Activated naive CD8-positive, alpha-beta T cell treated with anti-CD3 and anti-CD28 coated beads, Interleukin-2, amount 50 U/mL, for 16 hours (primary cell): ENCODE measurements around the gene ASTN1.

Experiments
- DNase-seq: peaks from one replicate; pipeline ENCODE4 v3.0.0-alpha.2; 2020; ENCODE audit warnings: low read depth, low spot score

The ASTN1 gene

GRCh38 chr1:177164380-177165068 lies at the start of gene ASTN1:
ASTN1 (minus strand) TSS chr1:177164712; CDS start chr1:177164676, 36 bp downstream.
- DNase-seq = no peak

- no peak for DNase-seq
Measured at GRCh38 chr1:177211231-177211630, 46.7 kb upstream of the ASTN1 start.

- no peak for DNase-seq
Measured at GRCh38 chr1:177210071-177210470, 45.6 kb upstream of the ASTN1 start.

- no peak for DNase-seq
Measured at GRCh38 chr1:177209357-177209756, 44.8 kb upstream of the ASTN1 start.

DNA sequence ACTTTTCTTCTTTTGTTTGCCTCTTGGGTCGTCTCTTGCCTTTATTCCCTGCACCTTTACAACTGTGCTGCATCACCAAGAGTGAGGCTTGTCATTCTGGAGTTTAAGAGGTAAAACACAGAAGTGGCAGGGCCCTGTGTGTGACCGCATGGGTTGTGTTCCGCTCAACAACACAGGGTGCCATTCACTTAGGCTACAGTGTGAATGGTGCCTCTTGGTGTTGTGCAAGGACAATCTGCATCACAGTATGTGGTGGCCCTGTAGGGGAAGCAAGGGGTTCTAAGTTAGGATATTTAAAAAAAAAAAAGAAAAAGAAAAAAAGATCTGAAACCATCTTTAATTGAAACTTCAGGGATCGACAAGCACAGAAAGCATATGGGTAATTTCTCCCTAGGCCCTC lies 44.4 kb upstream of the ASTN1 start:
- no peak for DNase-seq

DNA sequence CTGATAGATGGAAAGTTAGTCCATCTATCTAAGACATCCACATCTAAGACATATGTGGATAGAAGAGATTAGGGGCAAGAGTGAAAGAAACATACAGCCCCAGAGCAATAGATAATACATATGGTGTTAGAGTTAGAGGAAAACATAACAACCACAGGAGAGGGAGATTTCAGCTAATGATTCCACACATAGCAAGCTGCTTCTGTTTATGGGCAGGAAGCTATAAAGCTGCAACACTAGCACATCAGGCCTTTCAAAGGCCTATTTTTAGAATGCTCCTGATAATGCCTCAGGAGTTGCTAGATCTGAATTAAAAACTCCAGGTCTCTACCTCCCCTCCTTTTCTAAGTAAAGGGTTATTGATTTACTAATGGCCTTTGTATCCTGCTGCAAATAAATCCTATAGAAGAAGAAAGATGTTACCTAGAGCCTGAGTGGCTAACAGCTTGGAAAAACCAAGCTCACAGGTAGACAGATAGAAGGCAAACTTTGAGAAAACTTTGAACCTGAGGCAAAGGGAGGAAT lies 42.4 kb upstream of the ASTN1 start:
- no peak for DNase-seq

- no peak for DNase-seq
Measured at GRCh38 chr1:177200290-177200689, 35.8 kb upstream of the ASTN1 start.

GRCh38 chr1:177198243-177198642 lies 33.7 kb upstream of the ASTN1 start:
- no peak for DNase-seq

GRCh38 chr1:177190308-177190970 lies 25.9 kb upstream of the ASTN1 start:
- DNase-seq = no peak

- DNase-seq = no peak
Measured at GRCh38 chr1:177186639-177187038, 22.1 kb upstream of the ASTN1 start.

- no peak for DNase-seq
Measured at GRCh38 chr1:177185209-177185608, 20.7 kb upstream of the ASTN1 start.

DNA sequence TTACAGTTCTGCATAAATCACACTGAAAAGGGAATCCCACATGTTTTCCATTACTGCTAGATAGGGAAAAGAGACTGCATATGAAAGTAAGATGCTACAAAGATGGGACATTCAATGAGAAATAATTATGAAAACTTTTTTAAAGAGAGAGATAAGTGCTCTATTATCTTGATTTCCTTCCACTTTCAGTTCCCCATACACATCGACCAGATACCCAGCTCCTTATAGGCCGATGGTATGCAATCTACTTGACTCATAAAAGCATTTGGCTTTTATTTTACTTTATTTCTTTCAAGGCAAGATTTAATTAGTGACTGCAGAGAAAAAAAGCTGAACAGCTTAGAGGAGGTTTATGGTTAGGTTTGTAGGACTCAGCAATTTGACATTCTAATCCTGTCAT lies 19.3 kb upstream of the ASTN1 start:
- DNase-seq = no peak

- no peak for DNase-seq
Measured at GRCh38 chr1:177181631-177182291, 17.2 kb upstream of the ASTN1 start.

- no peak for DNase-seq
Measured at GRCh38 chr1:177181280-177181630, 16.7 kb upstream of the ASTN1 start.

GRCh38 chr1:177174921-177175634 lies 10.6 kb upstream of the ASTN1 start:
- no peak for DNase-seq

DNA sequence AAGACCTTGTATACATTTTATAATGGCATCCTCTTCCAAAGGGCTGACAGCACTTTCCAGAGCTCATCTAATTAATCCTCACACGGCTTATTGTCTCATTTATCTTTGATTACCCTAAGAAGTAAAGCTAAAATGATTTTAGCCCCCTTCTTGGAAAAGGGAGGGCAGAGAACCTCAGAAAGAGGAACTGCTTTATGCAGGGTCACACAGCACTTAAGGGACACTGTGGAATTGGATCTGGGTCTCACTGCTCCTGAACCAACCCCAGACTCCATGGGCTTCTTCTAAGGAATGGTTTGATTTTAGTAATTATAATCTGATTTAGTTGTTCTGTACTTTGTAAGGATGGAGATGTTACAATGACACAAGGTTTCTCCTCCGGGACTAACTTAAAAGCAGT lies 9.5 kb upstream of the ASTN1 start:
- DNase-seq = no peak

DNA sequence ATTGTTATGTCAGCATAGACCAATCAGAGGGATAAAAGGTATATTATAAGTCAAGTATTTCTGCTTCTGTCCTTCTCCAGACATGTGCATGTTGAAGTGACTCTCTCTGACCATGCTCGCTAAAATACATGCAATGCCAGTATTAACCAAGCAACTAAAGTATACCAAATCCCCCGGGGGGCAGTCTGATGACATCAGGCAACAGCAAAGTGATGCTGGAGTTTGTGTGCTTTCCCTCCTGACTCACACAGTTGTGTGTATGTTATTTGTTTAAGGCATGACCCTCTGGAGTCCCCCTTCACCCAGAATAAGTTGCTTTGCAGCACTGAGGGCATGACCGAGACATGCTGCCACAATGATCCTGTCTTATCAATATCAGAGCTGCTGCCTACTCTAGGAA lies 8.4 kb upstream of the ASTN1 start:
- DNase-seq = no peak

DNA sequence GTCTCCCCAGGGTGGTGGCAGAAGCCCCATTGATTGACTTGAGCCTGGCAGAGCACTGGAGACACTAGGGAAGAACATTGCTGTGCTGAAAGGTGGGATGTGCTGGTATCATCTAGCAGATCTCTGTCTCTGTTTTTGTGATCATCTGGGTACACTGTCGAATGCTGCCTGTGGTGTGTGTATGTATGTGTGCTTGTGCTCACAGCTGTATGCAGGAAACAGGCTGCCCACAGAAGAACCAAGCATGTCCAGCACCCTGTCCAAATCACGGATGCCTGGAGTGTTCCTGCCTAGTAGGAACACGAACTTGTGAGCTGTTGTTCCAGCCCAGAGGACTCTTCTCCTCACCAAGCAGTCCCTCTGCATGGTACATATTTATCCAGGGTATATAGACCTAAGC lies 7.8 kb upstream of the ASTN1 start:
- no peak for DNase-seq

GRCh38 chr1:177171536-177172123 lies 7.1 kb upstream of the ASTN1 start:
- no peak for DNase-seq

DNA sequence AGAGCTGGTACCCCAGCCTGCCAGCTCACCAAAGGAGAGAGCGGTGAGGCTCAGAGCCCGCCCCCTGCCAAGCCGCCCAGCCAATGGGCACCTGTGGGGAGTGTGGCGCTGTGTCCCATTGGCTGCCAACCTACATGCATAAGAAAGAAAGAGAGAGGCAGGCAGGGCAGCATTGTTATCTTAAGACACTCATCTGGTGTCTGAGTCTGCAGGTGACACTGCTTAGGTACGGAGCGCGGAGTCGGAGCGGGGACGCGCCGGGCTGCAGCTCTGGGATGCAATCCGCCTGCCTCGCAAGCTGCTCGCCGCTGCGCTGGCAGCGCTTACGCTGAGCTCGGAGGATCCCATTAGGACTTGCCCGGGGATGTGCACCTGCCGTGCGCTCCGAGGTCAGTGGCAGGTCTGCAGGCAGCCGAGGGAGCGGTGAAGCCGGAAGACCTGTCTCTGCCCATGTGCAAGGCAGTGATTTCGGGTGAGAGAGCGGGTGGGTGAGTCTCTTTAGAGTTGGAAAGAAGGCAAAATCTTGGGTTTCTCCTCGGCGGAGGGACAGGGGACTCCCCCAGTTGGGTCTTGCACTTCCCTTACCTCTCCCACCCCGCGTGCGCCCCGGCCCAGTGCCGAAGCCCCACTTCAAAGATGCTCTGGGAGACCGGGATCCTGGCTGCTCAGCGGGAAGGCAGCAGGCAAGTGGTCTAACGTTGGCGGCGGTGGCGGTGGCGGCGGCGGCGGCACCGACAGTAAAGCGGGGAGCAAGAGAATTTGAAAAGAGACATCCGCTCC lies 6.4 kb upstream of the ASTN1 start, which contains the start of gene BRINP2:
TSS of gene BRINP2 (plus strand) at position 203 of the 780 bp plus-strand sequence. CDS start 58,919 bp downstream, outside the sequence.
- no peak for DNase-seq

- DNase-seq = no peak
Measured at GRCh38 chr1:177165069-177165439, 542 bp upstream of the ASTN1 start.
